CD4-positive, alpha-beta T cell (primary cell): ENCODE measurements around the gene THSD7B. TPM values are rescaled to one million over a fixed set of nuclear protein-coding genes. Genes with fewer than 3 reads are reported as not detected.

Experiments used
- ATAC-seq: fragments of 200-7000 bp; cut with Tn5 transposase; one replicate; pipeline ENCODE4 v1.10.0; 2022; ENCODE audit warnings: mild to moderate bottlenecking; ENCODE audit not compliant: poor library complexity
- CTCF ChIA-PET: fragments of 350-600 bp; sonication (Branson Sonifier 250); formaldehyde crosslinking; loops from one replicate; lab custom pipeline; 2021; ENCODE audit warnings: antibody characterized with exemption, inconsistent platforms; lab: Charles Lee
- POLR2A ChIA-PET: fragments of 350-600 bp; sonication (Branson Sonifier 250); formaldehyde crosslinking; loops from one replicate; lab custom pipeline; 2021; ENCODE audit warnings: antibody characterized with exemption, inconsistent platforms; lab: Charles Lee
- DNase-seq, 14 experiments: peaks; one replicate each; pipeline ENCODE4 v3.0.0-alpha.2; 2013 to 2020; ENCODE audit warnings: mixed read lengths in 2 of 14
- H3K27ac ChIP-seq, 2 donors: one replicate each; pipeline versions ENCODE4 v1.5.1 to v1.7.0; 2013; ENCODE audit warnings: low read length in 2 of 2, low read depth in 1 of 2, mild to moderate bottlenecking in 1 of 2
- H3K27me3 ChIP-seq, 2 experiments: 1 replicate in 1 of 2; 2 replicates in 1 of 2; pipeline versions ENCODE4 v1.6.1 to v1.7.0; 2013; ENCODE audit warnings: low read length in 2 of 2, control low read depth in 1 of 2, mild to moderate bottlenecking in 1 of 2, moderate library complexity in 1 of 2; ENCODE audit not compliant: insufficient read depth in 2 of 2, control insufficient read depth in 1 of 2
- H3K36me3 ChIP-seq: one replicate; pipeline ENCODE4 v1.6.1; 2013; ENCODE audit warnings: low read length, control low read depth; ENCODE audit not compliant: insufficient read depth
- H3K4me1 ChIP-seq: one replicate; pipeline ENCODE4 v1.6.1; 2013; ENCODE audit warnings: low read length, control low read depth; ENCODE audit not compliant: insufficient read depth
- H3K4me3 ChIP-seq: one replicate; pipeline ENCODE4 v1.5.1; 2013; ENCODE audit warnings: mild to moderate bottlenecking, low read length, moderate library complexity
- H3K9me3 ChIP-seq, 2 experiments: 1 replicate in 1 of 2; 2 replicates in 1 of 2; pipeline versions ENCODE4 v1.6.1 to v1.7.0; 2013; ENCODE audit warnings: low read length in 2 of 2, mild to moderate bottlenecking in 2 of 2, control low read depth in 1 of 2, moderate library complexity in 1 of 2; ENCODE audit not compliant: control insufficient read depth in 1 of 2, insufficient read depth in 1 of 2
- H3K27ac Mint-ChIP-seq: one replicate; pipeline ENCODE4 v1.8.0; 2020; ENCODE audit warnings: mixed read lengths
- H3K27me3 Mint-ChIP-seq: one replicate; pipeline ENCODE4 v1.8.0; 2021; ENCODE audit warnings: mixed read lengths
- H3K36me3 Mint-ChIP-seq: one replicate; pipeline ENCODE4 v1.8.0; 2021; ENCODE audit warnings: low read depth, mixed read lengths
- H3K4me1 Mint-ChIP-seq: one replicate; pipeline ENCODE4 v1.8.0; 2021; ENCODE audit warnings: low read depth, mixed read lengths
- H3K4me3 Mint-ChIP-seq: one replicate; pipeline ENCODE4 v1.8.0; 2020; ENCODE audit warnings: mild to moderate bottlenecking, mixed read lengths
- H3K9me3 Mint-ChIP-seq: one replicate; pipeline ENCODE4 v1.8.0; 2020; ENCODE audit warnings: mixed read lengths
- CTCF ChIP-seq: fragments of 200-600 bp; IDR thresholded peaks from one replicate; pipeline ENCODE4 v1.8.0; 2022; ENCODE audit warnings: antibody characterized with exemption, mild to moderate bottlenecking
- intact Hi-C, 2 experiments: fragments of 100-400 bp; cut with DNase I in 1 of 2; cut with micrococcal nuclease in 1 of 2; formaldehyde crosslinking; loops; one replicate each; pipeline versions ENCODE4 v1.15.1 to v1.9.0; 2023 to 2025; cut with DNase I, micrococcal nuclease
- total RNA-seq, 174 experiments: library from RNA in 2 of 174; stranded (reverse) in 2 of 174; gene quantifications; one replicate each; pipeline ENCODE4 v1.2.3 and lab custom pipeline; 2021 to 2026

Gene THSD7B
- total RNA-seq, 2 experiments from 2014 or later = not detected

- Histone ChIP-seq H3K4me1 (no peaks in the 10 kb centered on the region), H3K36me3 (no peaks in the 10 kb centered on the region), H3K4me3 (no peak overlapping the region), H3K9me3 (peaks cover 0 to 3% of the 10 kb centered on the region in 2 experiments), H3K27me3 (no peaks in the 10 kb centered on the region), H3K27ac (no peak overlapping the region)
- peaks cover 2% of the 10 kb centered on the region for H3K9me3 Mint-ChIP-seq
- H3K27ac Mint-ChIP-seq = no peak overlapping the region
- intact Hi-C loops = no loop called here
- no peaks in the 10 kb centered on the region for H3K27me3 Mint-ChIP-seq
- H3K36me3 Mint-ChIP-seq = no peaks in the 10 kb centered on the region
- ChIA-PET CTCF (no interaction called here), POLR2A (no interaction called here)
- no peak for TF ChIP-seq CTCF
- DNase-seq (no peak), ATAC-seq (no peak)
- no peaks in the 10 kb centered on the region for H3K4me1 Mint-ChIP-seq
- no peak overlapping the region for H3K4me3 Mint-ChIP-seq
These were observed 526.7 kb downstream of the THSD7B start for GRCh38 chr2:137291836-137292570.

GRCh38 chr2:137298377-137298776, 533.0 kb downstream of the THSD7B start:
- H3K4me3 Mint-ChIP-seq = no peak overlapping the region
- CTCF ChIA-PET = no interaction called here
- H3K4me1 Mint-ChIP-seq = no peaks in the 10 kb centered on the region
- TF ChIP-seq CTCF = no peak
- H3K9me3 Mint-ChIP-seq = no peaks in the 10 kb centered on the region
- ATAC-seq (no peak), DNase-seq (no peak)
- Histone ChIP-seq H3K27ac (no peak overlapping the region), H3K27me3 (no peaks in the 10 kb centered on the region), H3K4me1 (no peaks in the 10 kb centered on the region), H3K36me3 (no peaks in the 10 kb centered on the region), H3K9me3 (peaks cover 0 to 5% of the 10 kb centered on the region in 2 experiments), H3K4me3 (no peak overlapping the region)
- no peaks in the 10 kb centered on the region for H3K36me3 Mint-ChIP-seq
- no peaks in the 10 kb centered on the region for H3K27me3 Mint-ChIP-seq
- intact Hi-C loops = no loop called here
- POLR2A ChIA-PET = no interaction called here
- no peak overlapping the region for H3K27ac Mint-ChIP-seq

- no peak for DNase-seq
- H3K4me3 Mint-ChIP-seq = no peak overlapping the region
- Histone ChIP-seq H3K4me1 (no peaks in the 10 kb centered on the region), H3K9me3 (peaks cover 0 to 5% of the 10 kb centered on the region in 2 experiments), H3K4me3 (no peak overlapping the region), H3K27me3 (no peaks in the 10 kb centered on the region), H3K36me3 (no peaks in the 10 kb centered on the region), H3K27ac (no peak overlapping the region)
- no peak overlapping the region for H3K27ac Mint-ChIP-seq
- no peak for ATAC-seq
- no peak for TF ChIP-seq CTCF
- no peaks in the 10 kb centered on the region for H3K27me3 Mint-ChIP-seq
- POLR2A ChIA-PET = no interaction called here
- no peaks in the 10 kb centered on the region for H3K4me1 Mint-ChIP-seq
- intact Hi-C loops = no loop called here
- CTCF ChIA-PET = no interaction called here
- H3K36me3 Mint-ChIP-seq = no peaks in the 10 kb centered on the region
- H3K9me3 Mint-ChIP-seq = no peaks in the 10 kb centered on the region
These were observed 535.6 kb downstream of the THSD7B start for GRCh38 chr2:137300987-137301386.
